Measurements from ENCODE around the gene FGD6. TPM values are rescaled to one million over a fixed set of nuclear protein-coding genes. Genes with fewer than 3 reads are reported as not detected.
"Not testable (repeated sequence)": the region's sequence is repeated elsewhere in the genome, so short reads cannot be mapped to it uniquely, and the experiment has no call there.

The FGD6 gene
- total RNA-seq, 1 experiment from 2014 or later, result 23.5 TPM

GRCh38 chr12:95197636-95198035 is 19.6 kb downstream of the FGD6 start:
- Histone ChIP-seq H3K4me1 (peaks cover 29% of the 10 kb centered on the region), H3K27me3 (replicated peaks; ENCODE audit: control insufficient read depth, insufficient read depth, low read length) (no peaks in the 10 kb centered on the region), H3K9me3 (no peaks in the 10 kb centered on the region), H3K36me3 (ENCODE audit: control insufficient read depth, insufficient read depth, low read length) (no peaks in the 10 kb centered on the region), H3K4me3 (ENCODE audit: low read depth, low read length) (no peak overlapping the region)
- TF ChIP-seq CTCF (IDR thresholded peaks at IDR 0.05; ENCODE audit: insufficient read depth in 1 of 2, low read depth in 1 of 2, low read length in 1 of 2, severe bottlenecking in 1 of 2, unreplicated experiment in 1 of 2), result no peak
- BruUV-seq (replicated peaks), result no TSS peak
- ChIA-PET CTCF (no interaction called here), POLR2A (no interaction called here)
- no peaks in the 10 kb centered on the region for H3K36me3 Mint-ChIP-seq (ENCODE audit: insufficient read depth, unreplicated experiment)
- no peak for DNase-seq
- H3K4me3 Mint-ChIP-seq (ENCODE audit: unreplicated experiment), result no peak overlapping the region
- no peaks in the 10 kb centered on the region for H3K27me3 Mint-ChIP-seq (ENCODE audit: insufficient read depth, unreplicated experiment)
- H3K9me3 Mint-ChIP-seq (ENCODE audit: unreplicated experiment), result no peaks in the 10 kb centered on the region
- intact Hi-C loops (cut with micrococcal nuclease; ENCODE audit: unreplicated experiment), result no loop called here
- H3K4me1 Mint-ChIP-seq (ENCODE audit: low read depth, unreplicated experiment), result peaks cover 24% of the 10 kb centered on the region
- H3K27ac Mint-ChIP-seq (ENCODE audit: unreplicated experiment), result no peak overlapping the region

- H3K9me3 ChIP-seq; H3K27ac Mint-ChIP-seq (ENCODE audit: unreplicated experiment); H3K4me3 ChIP-seq (ENCODE audit: low read depth, low read length); H3K36me3 ChIP-seq (ENCODE audit: control insufficient read depth, insufficient read depth, low read length); H3K27me3 Mint-ChIP-seq (ENCODE audit: insufficient read depth, unreplicated experiment); CTCF ChIA-PET; H3K36me3 Mint-ChIP-seq (ENCODE audit: insufficient read depth, unreplicated experiment); BruUV-seq (replicated peaks); H3K27me3 ChIP-seq (replicated peaks; ENCODE audit: control insufficient read depth, insufficient read depth, low read length); H3K4me3 Mint-ChIP-seq (ENCODE audit: unreplicated experiment); DNase-seq; intact Hi-C loops (cut with micrococcal nuclease; ENCODE audit: unreplicated experiment); H3K9me3 Mint-ChIP-seq (ENCODE audit: unreplicated experiment); POLR2A ChIA-PET: not testable (repeated sequence)
- H3K4me1 ChIP-seq, result peaks cover 25% of the 10 kb centered on the region
- peaks cover 28% of the 10 kb centered on the region for H3K4me1 Mint-ChIP-seq (ENCODE audit: low read depth, unreplicated experiment)
Measured at GRCh38 chr12:95196875-95197569, 20.2 kb downstream of the FGD6 start.

GRCh38 chr12:95195122-95195521 is 22.1 kb downstream of the FGD6 start:
- no peaks in the 10 kb centered on the region for H3K9me3 ChIP-seq
- no peak overlapping the region for H3K4me3 ChIP-seq (ENCODE audit: low read depth, low read length)
- peaks cover 12% of the 10 kb centered on the region for H3K4me1 ChIP-seq
- BruUV-seq (replicated peaks), result no TSS peak
- POLR2A ChIA-PET, result no interaction called here
- CTCF ChIA-PET, result no interaction called here
- Mint-ChIP-seq H3K9me3 (ENCODE audit: unreplicated experiment) (no peaks in the 10 kb centered on the region), H3K4me1 (ENCODE audit: low read depth, unreplicated experiment) (peaks cover 9% of the 10 kb centered on the region), H3K27ac (ENCODE audit: unreplicated experiment) (no peak overlapping the region), H3K27me3 (ENCODE audit: insufficient read depth, unreplicated experiment) (no peaks in the 10 kb centered on the region), H3K4me3 (ENCODE audit: unreplicated experiment) (no peak overlapping the region), H3K36me3 (ENCODE audit: insufficient read depth, unreplicated experiment) (no peaks in the 10 kb centered on the region)
- no peak for TF ChIP-seq CTCF (IDR thresholded peaks at IDR 0.05; ENCODE audit: insufficient read depth in 1 of 2, low read depth in 1 of 2, low read length in 1 of 2, severe bottlenecking in 1 of 2, unreplicated experiment in 1 of 2)
- no peaks in the 10 kb centered on the region for H3K27me3 ChIP-seq (replicated peaks; ENCODE audit: control insufficient read depth, insufficient read depth, low read length)
- intact Hi-C loops (cut with micrococcal nuclease; ENCODE audit: unreplicated experiment), result no loop called here
- H3K36me3 ChIP-seq (ENCODE audit: control insufficient read depth, insufficient read depth, low read length), result no peaks in the 10 kb centered on the region
- no peak for DNase-seq

GRCh38 chr12:95193139-95193538 is 24.1 kb downstream of the FGD6 start:
- H3K4me3 ChIP-seq (ENCODE audit: low read depth, low read length), result no peak overlapping the region
- no TSS peak for BruUV-seq (replicated peaks)
- Mint-ChIP-seq H3K27ac (ENCODE audit: unreplicated experiment) (no peak overlapping the region), H3K4me3 (ENCODE audit: unreplicated experiment) (no peak overlapping the region), H3K27me3 (ENCODE audit: insufficient read depth, unreplicated experiment) (no peaks in the 10 kb centered on the region), H3K4me1 (ENCODE audit: low read depth, unreplicated experiment) (peaks cover 16% of the 10 kb centered on the region), H3K9me3 (ENCODE audit: unreplicated experiment) (no peaks in the 10 kb centered on the region), H3K36me3 (ENCODE audit: insufficient read depth, unreplicated experiment) (no peaks in the 10 kb centered on the region)
- TF ChIP-seq CTCF (IDR thresholded peaks at IDR 0.05; ENCODE audit: insufficient read depth in 1 of 2, low read depth in 1 of 2, low read length in 1 of 2, severe bottlenecking in 1 of 2, unreplicated experiment in 1 of 2), result no peak
- H3K9me3 ChIP-seq, result no peaks in the 10 kb centered on the region
- no peaks in the 10 kb centered on the region for H3K27me3 ChIP-seq (replicated peaks; ENCODE audit: control insufficient read depth, insufficient read depth, low read length)
- H3K36me3 ChIP-seq (ENCODE audit: control insufficient read depth, insufficient read depth, low read length), result no peaks in the 10 kb centered on the region
- H3K4me1 ChIP-seq, result peaks cover 18% of the 10 kb centered on the region
- DNase-seq, result no peak
- ChIA-PET CTCF (no interaction called here), POLR2A (no interaction called here)
- intact Hi-C loops (cut with micrococcal nuclease; ENCODE audit: unreplicated experiment), result no loop called here
